HL-60 (cell line): Measurements from ENCODE around the gene KRTAP4-11.

ENCODE experiments used
- DNase-seq, 2 experiments: peaks; one replicate each; pipeline ENCODE4 v3.0.0-alpha.2; 2010 to 2020; ENCODE audit warnings: low read depth in 1 of 2, low spot score in 1 of 2
- H3K27ac ChIP-seq: fragments of 250-450 bp; sonication (Bioruptor Pico); replicated peaks from 2 replicates; pipeline ENCODE4 v1.5.1; 2020; ENCODE audit warnings: mild to moderate bottlenecking, moderate library complexity
- H3K27me3 ChIP-seq: fragments of 250-450 bp; sonication (Bioruptor Pico); 2 replicates; pipeline ENCODE4 v1.5.1; 2021; ENCODE audit warnings: mild to moderate bottlenecking, moderate library complexity; ENCODE audit not compliant: insufficient read depth, poor library complexity, severe bottlenecking
- H3K4me3 ChIP-seq: replicated peaks from 2 replicates; pipeline ENCODE4 v1.5.1; 2011; ENCODE audit warnings: mild to moderate bottlenecking, control low read depth, low read length; ENCODE audit not compliant: insufficient read depth
- CTCF ChIP-seq: IDR thresholded peaks from one replicate; pipeline ENCODE4 v1.5.1; 2011; ENCODE audit warnings: low read length, control low read depth, inconsistent platforms; ENCODE audit not compliant: insufficient read depth
- GABPA ChIP-seq: IDR thresholded peaks from 2 replicates; pipeline ENCODE4 v1.6.1; 2012; ENCODE audit warnings: low read depth
- POLR2AphosphoS5 ChIP-seq: IDR thresholded peaks from 2 replicates; pipeline ENCODE4 v1.6.1; 2012; ENCODE audit warnings: low read depth
- REST ChIP-seq: IDR thresholded peaks from 2 replicates; pipeline ENCODE4 v1.6.1; 2012; ENCODE audit warnings: low read depth; ENCODE audit not compliant: insufficient replicate concordance
- SPI1 ChIP-seq: IDR thresholded peaks from 2 replicates; pipeline ENCODE4 v1.6.1; 2012; ENCODE audit warnings: low read depth, mild to moderate bottlenecking, borderline replicate concordance

Gene KRTAP4-11

GRCh38 chr17:41098481-41098880 lies 19.7 kb downstream of the KRTAP4-11 start:
- no peak for DNase-seq
- H3K27me3 ChIP-seq = no peaks in the 10 kb centered on the region
- TF ChIP-seq POLR2AphosphoS5 = no peak
- TF ChIP-seq CTCF = no peak
- no peak for TF ChIP-seq SPI1
- no peak for TF ChIP-seq REST
- no peak overlapping the region for H3K27ac ChIP-seq
- no peak overlapping the region for H3K4me3 ChIP-seq

- no peak for TF ChIP-seq CTCF
- TF ChIP-seq REST = no peak
- TF ChIP-seq POLR2AphosphoS5 = no peak
- no peak for TF ChIP-seq GABPA
- no peak for TF ChIP-seq SPI1
- DNase-seq = no peak
- Histone ChIP-seq H3K27me3 (no peaks in the 10 kb centered on the region), H3K4me3 (no peak within 1 kb of the TSS), H3K27ac (no peak within 1 kb of the TSS)
Measured at GRCh38 chr17:41098042-41098441, 20.1 kb downstream of the KRTAP4-11 start, which contains the start of gene KRTAP4-8. KRTAP4-8 (minus strand) TSS chr17:41098142; CDS start chr17:41098084, 58 bp downstream.

GRCh38 chr17:41096055-41096454 lies 22.1 kb downstream of the KRTAP4-11 start:
- no peak overlapping the region for H3K4me3 ChIP-seq
- TF ChIP-seq POLR2AphosphoS5 = no peak
- no peak for TF ChIP-seq SPI1
- TF ChIP-seq CTCF = no peak
- no peak for TF ChIP-seq REST
- TF ChIP-seq GABPA = no peak
- no peak for DNase-seq
- H3K27me3 ChIP-seq = no peaks in the 10 kb centered on the region
- H3K27ac ChIP-seq = no peak overlapping the region
